Activated CD4-positive, alpha-beta T cell treated with anti-CD3 and anti-CD28 coated beads, Interleukin-2, Interleukin-6, amounts not matched to agents 100 ng/mL and 50 ng/mL, durations not matched to agents 16 hours and 8 hours (primary cell): ENCODE measurements around the gene HUS1.
"Not testable (repeated sequence)": the region's sequence is repeated elsewhere in the genome, so short reads cannot be mapped to it uniquely, and the experiment has no call there.

ENCODE experiments used
- DNase-seq: peaks from one replicate; pipeline ENCODE4 v3.0.0-alpha.2; 2020

HUS1 gene

GRCh38 chr7:47916514-47916913 lies 62.9 kb downstream of the HUS1 start:
- not testable (repeated sequence) for DNase-seq

DNA sequence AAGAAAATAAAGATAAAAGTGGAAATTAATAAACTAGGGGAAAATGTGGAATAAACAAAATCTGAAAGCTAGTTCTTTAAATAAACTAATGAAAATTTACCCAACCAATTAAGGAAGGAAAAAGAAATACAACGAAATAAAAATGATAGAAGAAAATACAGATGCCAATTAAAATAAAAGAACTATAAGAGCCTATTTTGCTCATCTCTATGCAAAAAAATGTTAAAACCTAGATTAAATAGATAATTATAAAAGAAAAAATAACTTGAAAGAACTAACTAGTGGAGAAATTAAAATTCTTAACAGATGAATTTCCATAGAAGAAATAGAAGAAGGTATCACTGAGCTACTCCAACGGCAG lies 63.8 kb downstream of the HUS1 start:
- DNase-seq: no peak

- no peak for DNase-seq
Observed at GRCh38 chr7:47914717-47915615, 64.4 kb downstream of the HUS1 start.
